Neural progenitor cell (in vitro differentiated cells): ENCODE results near the gene CD46. TPM values are rescaled to one million over a fixed set of nuclear protein-coding genes. Genes with fewer than 3 reads are reported as not detected.

Experiments used
- DNase-seq: peaks from one replicate; pipeline ENCODE4 v3.0.0-alpha.2; 2016; ENCODE audit warnings: low spot score
- H2AFZ ChIP-seq: fragments of 200-600 bp; sonication (generic); replicated peaks from 2 replicates; pipeline ENCODE4 v1.6.1; 2016; ENCODE audit warnings: antibody characterized with exemption
- H3F3A ChIP-seq: fragments of 200-600 bp; sonication (generic); 2 replicates; pipeline ENCODE4 v1.6.1; 2016; ENCODE audit warnings: antibody characterized with exemption, low read depth
- H3K27ac ChIP-seq: fragments of 200-600 bp; sonication (generic); 2 replicates; pipeline ENCODE4 v1.5.1; 2016; ENCODE audit warnings: mild to moderate bottlenecking
- H3K27me3 ChIP-seq: fragments of 200-600 bp; sonication (generic); 2 replicates; pipeline ENCODE4 v1.6.1; 2016; ENCODE audit warnings: mild to moderate bottlenecking, moderate library complexity
- H3K36me3 ChIP-seq: fragments of 200-600 bp; sonication (generic); 2 replicates; pipeline ENCODE4 v1.5.1; 2016
- H3K4me1 ChIP-seq: fragments of 200-600 bp; sonication (generic); 2 replicates; pipeline ENCODE4 v1.6.1; 2016; ENCODE audit warnings: mixed run types
- H3K4me2 ChIP-seq: fragments of 200-600 bp; sonication (generic); 2 replicates; pipeline ENCODE4 v1.6.1; 2016
- H3K4me3 ChIP-seq: fragments of 200-600 bp; sonication (generic); 2 replicates; pipeline ENCODE4 v1.5.1; 2016
- H3K79me2 ChIP-seq: fragments of 200-600 bp; sonication (generic); 2 replicates; pipeline ENCODE4 v1.6.1; 2016; ENCODE audit warnings: low read depth
- H3K9ac ChIP-seq: fragments of 200-600 bp; sonication (generic); 2 replicates; pipeline ENCODE4 v1.6.1; 2016
- H3K9me3 ChIP-seq: fragments of 200-600 bp; sonication (generic); 2 replicates; pipeline ENCODE4 v1.5.1; 2016; ENCODE audit warnings: low read depth
- H4K20me1 ChIP-seq: fragments of 200-600 bp; sonication (generic); 2 replicates; pipeline ENCODE4 v1.6.1; 2016; ENCODE audit warnings: low read depth
- H3K27ac Mint-ChIP-seq: 3 replicates; pipeline ENCODE4 v1.8.0; 2021; ENCODE audit warnings: mixed read lengths
- H3K27me3 Mint-ChIP-seq: 2 replicates; pipeline ENCODE4 v1.8.0; 2022; ENCODE audit warnings: low read depth, mild to moderate bottlenecking, inconsistent platforms, moderate library complexity, mixed read lengths; ENCODE audit not compliant: insufficient read depth
- H3K36me3 Mint-ChIP-seq: 3 replicates; pipeline ENCODE4 v1.8.0; 2021; ENCODE audit warnings: mixed read lengths
- H3K4me1 Mint-ChIP-seq: 3 replicates; pipeline ENCODE4 v1.8.0; 2021; ENCODE audit warnings: mixed read lengths
- H3K4me3 Mint-ChIP-seq: 3 replicates; pipeline ENCODE4 v1.8.0; 2021; ENCODE audit warnings: mild to moderate bottlenecking, moderate library complexity, mixed read lengths
- H3K9me3 Mint-ChIP-seq: 3 replicates; pipeline ENCODE4 v1.8.0; 2020; ENCODE audit warnings: mixed read lengths
- EZH2 ChIP-seq: fragments of 200-600 bp; sonication (generic); IDR thresholded peaks from 2 replicates; pipeline ENCODE4 v1.6.1; 2017; ENCODE audit warnings: antibody characterized with exemption, mild to moderate bottlenecking, moderate library complexity
- EZH2phosphoT487 ChIP-seq: fragments of 200-600 bp; sonication (generic); IDR thresholded peaks from 2 replicates; pipeline ENCODE4 v1.6.1; 2017; ENCODE audit warnings: antibody characterized with exemption
- total RNA-seq: library from RNA; depleted of rRNA; stranded (reverse); fragments of >200 nt; gene quantifications from 2 replicates; pipeline ENCODE4 v1.2.3, GENCODE V29; 2015; ENCODE audit warnings: low replicate concordance
- TF ChIP-seq, protein P1 (sequence below): fragments of 200-600 bp; sonication (generic); IDR thresholded peaks from 2 replicates; pipeline ENCODE4 v1.5.1; 2017; ENCODE audit warnings: antibody characterized with exemption, mild to moderate bottlenecking

The CD46 gene
- total RNA-seq, 1 donor from 2014 or later: 186 TPM

DNA sequence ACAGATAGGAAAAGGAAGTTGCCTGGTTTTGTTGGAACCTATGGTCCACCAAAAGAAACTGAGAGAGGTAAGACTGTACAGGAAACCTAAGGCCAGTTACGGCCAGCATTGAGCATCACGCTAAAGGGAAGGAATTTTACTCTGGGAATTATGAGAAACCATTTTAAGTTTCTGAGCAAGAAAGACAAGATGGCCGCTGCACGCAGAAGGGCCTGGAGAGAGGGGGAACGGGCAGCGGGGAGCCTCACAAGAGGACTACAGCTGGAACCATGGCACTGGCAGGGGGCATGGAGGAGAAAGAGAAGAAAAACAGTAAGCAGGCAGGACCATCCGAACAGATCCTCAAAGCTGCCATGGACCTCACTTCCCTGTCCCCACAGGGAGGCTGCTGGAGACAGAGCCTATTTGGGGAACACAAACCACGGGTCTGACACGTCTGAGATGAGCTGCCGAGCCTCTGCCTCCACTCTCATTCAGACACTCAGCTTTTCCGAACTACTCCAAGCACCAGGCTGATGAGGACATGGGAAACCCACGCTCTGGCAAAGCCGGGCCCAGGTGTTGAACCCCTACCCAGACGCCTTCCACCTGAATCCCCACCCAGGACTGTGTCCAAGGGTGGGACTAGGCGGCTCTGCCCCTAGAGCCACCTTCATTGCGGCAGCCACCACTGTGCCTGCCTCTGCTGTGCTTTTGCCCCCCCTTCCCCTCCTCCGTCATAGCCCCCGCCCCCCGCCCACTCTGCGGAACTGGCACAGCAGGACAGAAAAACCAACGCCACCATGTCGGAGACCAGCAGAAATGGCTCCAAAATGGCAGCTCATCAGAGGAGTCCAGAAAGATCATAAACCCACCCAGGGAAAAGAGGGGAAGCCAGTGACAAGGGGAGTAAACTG lies 69.0 kb downstream of the CD46 start:
- H3K36me3 ChIP-seq: no peaks in the 10 kb centered on the region
- no peak overlapping the region for H3K4me3 ChIP-seq
- H3K79me2 ChIP-seq: no peaks in the 10 kb centered on the region
- Mint-ChIP-seq H3K4me1 (peaks cover 17% of the 10 kb centered on the region), H3K27me3 (peaks cover 10% of the 10 kb centered on the region), H3K4me3 (no peak overlapping the region), H3K27ac (no peak overlapping the region), H3K9me3 (peaks cover 2% of the 10 kb centered on the region), H3K36me3 (peaks cover 9% of the 10 kb centered on the region)
- no peaks in the 10 kb centered on the region for H3K4me1 ChIP-seq
- TF ChIP-seq EZH2 (no peak), EZH2phosphoT487 (no peak)
- TF ChIP-seq, protein P1, sequence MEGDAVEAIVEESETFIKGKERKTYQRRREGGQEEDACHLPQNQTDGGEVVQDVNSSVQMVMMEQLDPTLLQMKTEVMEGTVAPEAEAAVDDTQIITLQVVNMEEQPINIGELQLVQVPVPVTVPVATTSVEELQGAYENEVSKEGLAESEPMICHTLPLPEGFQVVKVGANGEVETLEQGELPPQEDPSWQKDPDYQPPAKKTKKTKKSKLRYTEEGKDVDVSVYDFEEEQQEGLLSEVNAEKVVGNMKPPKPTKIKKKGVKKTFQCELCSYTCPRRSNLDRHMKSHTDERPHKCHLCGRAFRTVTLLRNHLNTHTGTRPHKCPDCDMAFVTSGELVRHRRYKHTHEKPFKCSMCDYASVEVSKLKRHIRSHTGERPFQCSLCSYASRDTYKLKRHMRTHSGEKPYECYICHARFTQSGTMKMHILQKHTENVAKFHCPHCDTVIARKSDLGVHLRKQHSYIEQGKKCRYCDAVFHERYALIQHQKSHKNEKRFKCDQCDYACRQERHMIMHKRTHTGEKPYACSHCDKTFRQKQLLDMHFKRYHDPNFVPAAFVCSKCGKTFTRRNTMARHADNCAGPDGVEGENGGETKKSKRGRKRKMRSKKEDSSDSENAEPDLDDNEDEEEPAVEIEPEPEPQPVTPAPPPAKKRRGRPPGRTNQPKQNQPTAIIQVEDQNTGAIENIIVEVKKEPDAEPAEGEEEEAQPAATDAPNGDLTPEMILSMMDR: no peak
- H2AFZ ChIP-seq: no peak overlapping the region
- no peaks in the 10 kb centered on the region for H3K27me3 ChIP-seq
- DNase-seq: no peak
- H3F3A ChIP-seq: no peaks in the 10 kb centered on the region
- H3K27ac ChIP-seq: no peak overlapping the region
- no peaks in the 10 kb centered on the region for H4K20me1 ChIP-seq
- no peak overlapping the region for H3K4me2 ChIP-seq
- H3K9me3 ChIP-seq: no peaks in the 10 kb centered on the region
- H3K9ac ChIP-seq: no peak overlapping the region

DNA sequence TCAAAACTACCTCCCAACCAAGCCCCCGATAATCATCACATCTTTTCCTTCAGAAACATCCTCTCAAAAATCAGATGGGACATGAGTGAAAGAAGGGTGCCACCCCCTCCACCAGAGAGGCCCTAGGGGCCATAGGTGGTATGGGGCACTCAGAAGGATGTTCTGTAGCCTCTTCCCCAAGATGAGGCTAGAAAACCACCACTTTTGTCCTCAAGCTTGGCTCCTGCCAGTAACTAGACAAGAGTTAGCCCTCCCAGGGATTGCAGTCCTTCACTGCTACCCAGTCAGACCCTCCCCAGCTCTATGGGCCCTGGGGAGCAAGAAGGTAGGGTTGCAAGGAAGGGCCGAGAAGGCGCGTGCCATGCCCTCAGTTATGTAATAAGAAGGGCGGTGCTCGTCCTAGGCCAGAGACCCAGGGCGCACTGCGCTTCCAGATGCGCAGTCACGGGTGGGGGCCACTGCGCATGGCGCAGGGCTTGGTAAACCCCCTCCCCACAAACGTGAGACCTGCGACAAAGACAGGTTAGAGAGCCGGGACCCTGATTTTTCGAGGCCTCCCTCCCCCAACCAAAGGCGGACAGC lies 69.7 kb downstream of the CD46 start:
- H3K4me1 Mint-ChIP-seq: peaks cover 23% of the 10 kb centered on the region
- Histone ChIP-seq H3F3A (no peaks in the 10 kb centered on the region), H3K79me2 (no peaks in the 10 kb centered on the region), H3K9me3 (no peaks in the 10 kb centered on the region), H3K27me3 (no peaks in the 10 kb centered on the region), H3K36me3 (no peaks in the 10 kb centered on the region), H4K20me1 (no peaks in the 10 kb centered on the region), H3K4me2 (no peak overlapping the region), H3K9ac (no peak overlapping the region), H3K27ac (no peak overlapping the region), H3K4me3 (no peak overlapping the region), H2AFZ (no peak overlapping the region), H3K4me1 (no peaks in the 10 kb centered on the region)
- TF ChIP-seq, protein P1: no peak
- TF ChIP-seq EZH2: no peak
- TF ChIP-seq EZH2phosphoT487: no peak
- peaks cover 2% of the 10 kb centered on the region for H3K9me3 Mint-ChIP-seq
- H3K36me3 Mint-ChIP-seq: peaks cover 4% of the 10 kb centered on the region
- no peak overlapping the region for H3K27ac Mint-ChIP-seq
- H3K4me3 Mint-ChIP-seq: no peak overlapping the region
- DNase-seq: no peak
- peaks cover 10% of the 10 kb centered on the region for H3K27me3 Mint-ChIP-seq

DNA sequence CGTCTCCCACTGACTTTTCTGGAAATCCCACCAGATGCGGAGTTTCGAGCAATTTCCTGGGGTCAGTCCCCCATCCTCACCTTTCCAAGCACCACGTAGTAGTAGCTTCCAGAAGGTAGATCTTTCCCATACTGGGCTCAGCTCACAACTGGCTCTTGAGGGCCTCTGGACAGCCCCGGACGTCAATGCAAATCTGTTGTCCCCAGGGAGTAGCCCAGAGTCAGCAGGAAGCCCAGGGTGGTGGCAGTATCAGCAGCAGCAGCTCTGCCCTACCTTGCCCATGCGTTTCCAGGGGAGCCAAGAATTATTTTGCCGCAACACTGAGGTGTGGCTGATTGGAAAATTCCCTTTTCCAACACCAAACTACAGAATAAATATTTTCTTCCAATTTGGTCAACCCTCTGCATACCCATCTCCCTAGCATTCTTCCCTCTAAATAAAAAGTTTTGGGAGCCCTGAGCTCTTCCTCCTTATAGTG lies 70.3 kb downstream of the CD46 start:
- no peak overlapping the region for H3K27ac Mint-ChIP-seq
- Histone ChIP-seq H3K4me1 (no peaks in the 10 kb centered on the region), H4K20me1 (no peaks in the 10 kb centered on the region), H3K4me3 (no peak overlapping the region), H3K27me3 (no peaks in the 10 kb centered on the region), H3K4me2 (no peak overlapping the region), H3K9me3 (no peaks in the 10 kb centered on the region), H3K27ac (no peak overlapping the region), H3K36me3 (no peaks in the 10 kb centered on the region), H3F3A (no peaks in the 10 kb centered on the region), H2AFZ (no peak overlapping the region), H3K9ac (no peak overlapping the region), H3K79me2 (no peaks in the 10 kb centered on the region)
- H3K4me1 Mint-ChIP-seq: peaks cover 28% of the 10 kb centered on the region
- H3K27me3 Mint-ChIP-seq: peaks cover 8% of the 10 kb centered on the region
- H3K36me3 Mint-ChIP-seq: peaks cover 4% of the 10 kb centered on the region
- no peak for DNase-seq
- TF ChIP-seq, protein P1: no peak
- no peak for TF ChIP-seq EZH2
- no peak for TF ChIP-seq EZH2phosphoT487
- no peak overlapping the region for H3K4me3 Mint-ChIP-seq
- peaks cover 2% of the 10 kb centered on the region for H3K9me3 Mint-ChIP-seq
